GM23248 (cell line): Measurements from ENCODE around the gene VWA8. TPM values are rescaled to one million over a fixed set of nuclear protein-coding genes. Genes with fewer than 3 reads are reported as not detected.
"Not testable (repeated sequence)": the region's sequence is repeated elsewhere in the genome, so short reads cannot be mapped to it uniquely, and the experiment has no call there.

Source experiments
- DNase-seq: peaks from one replicate; pipeline ENCODE4 v3.0.0-alpha.2; 2015
- H2AFZ ChIP-seq: fragments of 200-600 bp; sonication (generic); 2 replicates; pipeline ENCODE4 v1.6.1; 2016; ENCODE audit warnings: antibody characterized with exemption
- H3F3A ChIP-seq: fragments of 200-600 bp; sonication (generic); 2 replicates; pipeline ENCODE4 v1.6.1; 2016; ENCODE audit warnings: mild to moderate bottlenecking, antibody characterized with exemption, mixed run types; ENCODE audit not compliant: insufficient read depth
- H3K27ac ChIP-seq: fragments of 200-600 bp; sonication (generic); 2 replicates; pipeline ENCODE4 v1.5.1; 2016; ENCODE audit warnings: mild to moderate bottlenecking
- H3K27me3 ChIP-seq: fragments of 200-600 bp; sonication (generic); replicated peaks from 2 replicates; pipeline ENCODE4 v1.6.1; 2016; ENCODE audit warnings: mild to moderate bottlenecking; ENCODE audit not compliant: insufficient read depth
- H3K36me3 ChIP-seq: fragments of 200-600 bp; sonication (generic); 2 replicates; pipeline ENCODE4 v1.6.1; 2016; ENCODE audit warnings: low read depth, mild to moderate bottlenecking
- H3K4me1 ChIP-seq: fragments of 200-600 bp; sonication (generic); 2 replicates; pipeline ENCODE4 v1.6.1; 2016; ENCODE audit warnings: mild to moderate bottlenecking; ENCODE audit not compliant: insufficient read depth
- H3K4me2 ChIP-seq: fragments of 200-600 bp; sonication (generic); one replicate; pipeline ENCODE4 v1.6.1; 2016; ENCODE audit warnings: mild to moderate bottlenecking; ENCODE audit not compliant: unreplicated experiment
- H3K4me3 ChIP-seq: fragments of 200-600 bp; sonication (generic); 2 replicates; pipeline ENCODE4 v1.5.1; 2016; ENCODE audit warnings: mild to moderate bottlenecking
- H3K79me2 ChIP-seq: fragments of 200-600 bp; sonication (generic); 2 replicates; pipeline ENCODE4 v1.6.1; 2016; ENCODE audit warnings: mild to moderate bottlenecking; ENCODE audit not compliant: insufficient read depth
- H3K9ac ChIP-seq: fragments of 200-600 bp; sonication (generic); 2 replicates; pipeline ENCODE4 v1.6.1; 2016; ENCODE audit warnings: mild to moderate bottlenecking
- H3K9me2 ChIP-seq: fragments of 200-600 bp; sonication (generic); 2 replicates; pipeline ENCODE4 v1.6.1; 2016; ENCODE audit warnings: mixed run types, mild to moderate bottlenecking, moderate library complexity; ENCODE audit not compliant: insufficient read depth
- H3K9me3 ChIP-seq: fragments of 200-600 bp; sonication (generic); one replicate; pipeline ENCODE4 v1.6.1; 2017; ENCODE audit warnings: low read depth
- H4K20me1 ChIP-seq: fragments of 200-600 bp; sonication (generic); 2 replicates; pipeline ENCODE4 v1.6.0; 2016; ENCODE audit not compliant: insufficient read depth
- EZH2 ChIP-seq: fragments of 200-600 bp; sonication (generic); IDR thresholded peaks from 2 replicates; pipeline ENCODE4 v1.6.1; 2018; ENCODE audit warnings: antibody characterized with exemption, mild to moderate bottlenecking; ENCODE audit not compliant: insufficient read depth, poor library complexity, severe bottlenecking
- EZH2phosphoT487 ChIP-seq: fragments of 200-600 bp; sonication (generic); IDR thresholded peaks from 2 replicates; pipeline ENCODE4 v1.6.1; 2018; ENCODE audit warnings: antibody characterized with exemption, moderate library complexity, mild to moderate bottlenecking, low read depth; ENCODE audit not compliant: insufficient read depth
- WGBS, 2 experiments: methylation state at CpG; one replicate each; pipeline ENCODE4 v1.1.6; 2015 to 2017; ENCODE audit warnings: low lambda C conversion rate in 2 of 2, low coverage in 1 of 2; ENCODE audit errors: missing lambda C conversion rate in 2 of 2; 5-methylcytosine and 5-hydroxymethylcytosine counted together
- in situ Hi-C: fragments of 300-500 bp; cut with MboI; formaldehyde crosslinking; loops from 2 replicates; pipeline ENCODE4 v1.15.0; 2020
- polyA plus RNA-seq: library from polyadenylated mRNA; unstranded; fragments of >200 nt; fragmentation: Nextera tagmentation; extraction: Ambion mirVana; gene quantifications from 2 replicates; pipeline ENCODE4 v1.2.1, GENCODE V29; 2016
- total RNA-seq: library from RNA; depleted of rRNA; stranded (reverse); fragments of >200 nt; shearing (Covaris generic); gene quantifications from 2 replicates; pipeline ENCODE4 v1.2.3, GENCODE V29; 2014

The VWA8 gene
- total and polyA plus RNA-seq, 2 experiments from 2014 or later: 3.9 to 10.1 TPM

GRCh38 chr13:41639955-41640780, 320.7 kb downstream of the VWA8 start:
- TF ChIP-seq EZH2: no peak
- TF ChIP-seq EZH2phosphoT487: no peak
- peak; percentile 13 for DNase-seq
- H3K27me3 ChIP-seq: no peaks in the 10 kb centered on the region
- H3K79me2 ChIP-seq: no peaks in the 10 kb centered on the region
- no peaks in the 10 kb centered on the region for H3K36me3 ChIP-seq
- in situ Hi-C loops: no loop called here
- H3K27ac ChIP-seq: no peak overlapping the region
- peaks cover 16% of the 10 kb centered on the region for H3K4me1 ChIP-seq
- peaks cover 7% of the 10 kb centered on the region; the same call in 1 of the 2 replicates for H3F3A ChIP-seq
- H3K4me3 ChIP-seq: no peak overlapping the region
- no peak overlapping the region for H3K4me2 ChIP-seq
- H3K9me3 ChIP-seq: no peaks in the 10 kb centered on the region
- 65 to 73% methylated on average over 4 of the region's 4 CpGs for WGBS, 2 experiments
- no peak overlapping the region for H3K9ac ChIP-seq
- no peak overlapping the region for H2AFZ ChIP-seq
- H4K20me1 ChIP-seq: no peaks in the 10 kb centered on the region
- no peaks in the 10 kb centered on the region for H3K9me2 ChIP-seq

GRCh38 chr13:41639237-41639904, 321.5 kb downstream of the VWA8 start:
- H3K4me2 ChIP-seq: no peak overlapping the region
- WGBS, 2 experiments: 96 to 99% methylated on average over 7 of the region's 7 CpGs
- H3F3A ChIP-seq: no peaks in the 10 kb centered on the region
- no peak overlapping the region for H2AFZ ChIP-seq
- H3K36me3 ChIP-seq: no peaks in the 10 kb centered on the region
- H4K20me1 ChIP-seq: no peaks in the 10 kb centered on the region
- TF ChIP-seq EZH2phosphoT487 (no peak), EZH2 (no peak)
- no peak overlapping the region for H3K9ac ChIP-seq
- no peak overlapping the region for H3K4me3 ChIP-seq
- H3K9me2 ChIP-seq: no peaks in the 10 kb centered on the region
- DNase-seq: no peak
- no peaks in the 10 kb centered on the region for H3K27me3 ChIP-seq
- no peaks in the 10 kb centered on the region for H3K9me3 ChIP-seq
- H3K79me2 ChIP-seq: no peaks in the 10 kb centered on the region
- in situ Hi-C loops: no loop called here
- H3K27ac ChIP-seq: no peak overlapping the region
- H3K4me1 ChIP-seq: peaks cover 8% of the 10 kb centered on the region

DNA sequence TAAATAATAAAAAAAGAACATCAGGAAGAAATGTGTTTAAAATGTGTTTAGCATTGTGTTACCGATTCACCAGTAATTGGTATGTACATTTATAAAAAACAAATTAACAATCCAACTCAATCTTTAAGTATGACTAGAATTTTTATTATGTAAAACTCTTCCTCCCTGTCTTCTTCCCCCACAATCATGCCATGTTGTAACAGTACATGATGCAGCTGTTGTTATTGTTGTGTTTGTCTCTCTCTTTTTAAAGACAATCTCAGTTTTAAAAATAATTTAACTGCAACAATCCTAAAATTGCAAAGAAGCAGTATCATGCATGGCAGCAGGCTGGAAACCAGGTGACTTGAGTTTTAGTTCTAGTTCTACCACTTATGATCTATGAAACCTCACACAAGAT, 323.3 kb downstream of the VWA8 start:
- H3K4me1 ChIP-seq: peaks cover 6% of the 10 kb centered on the region; the same call in 1 of the 2 replicates
- no peaks in the 10 kb centered on the region for H3K9me2 ChIP-seq
- H3K79me2 ChIP-seq: no peaks in the 10 kb centered on the region
- no peak for DNase-seq
- WGBS, 2 experiments: 70 to 76% methylated on average over 1 of the region's 1 CpG
- H2AFZ ChIP-seq: no peak overlapping the region
- no peaks in the 10 kb centered on the region for H3F3A ChIP-seq
- no peak overlapping the region for H3K4me2 ChIP-seq
- H3K9ac ChIP-seq: no peak overlapping the region
- H3K27ac ChIP-seq: no peak overlapping the region
- TF ChIP-seq EZH2phosphoT487 (no peak), EZH2 (no peak)
- no peak overlapping the region for H3K4me3 ChIP-seq
- no peaks in the 10 kb centered on the region for H4K20me1 ChIP-seq
- no peaks in the 10 kb centered on the region for H3K36me3 ChIP-seq
- H3K9me3 ChIP-seq: no peaks in the 10 kb centered on the region
- H3K27me3 ChIP-seq: no peaks in the 10 kb centered on the region
- in situ Hi-C loops: no loop called here

- H3K36me3 ChIP-seq, H3K4me3 ChIP-seq, H4K20me1 ChIP-seq, DNase-seq, in situ Hi-C loops, H2AFZ ChIP-seq, H3F3A ChIP-seq, H3K4me1 ChIP-seq, H3K79me2 ChIP-seq, H3K9me3 ChIP-seq, H3K4me2 ChIP-seq, H3K9me2 ChIP-seq, H3K27me3 ChIP-seq, H3K9ac ChIP-seq, H3K27ac ChIP-seq: not testable (repeated sequence)
- 94 to 100% methylated on average over 2 to 4 of the region's 5 CpGs for WGBS, 2 experiments
Observed at GRCh38 chr13:41637032-41637431, 323.9 kb downstream of the VWA8 start.

- H3K4me2 ChIP-seq, H3K36me3 ChIP-seq, H2AFZ ChIP-seq, H4K20me1 ChIP-seq, H3K9me3 ChIP-seq, in situ Hi-C loops, H3K9me2 ChIP-seq, DNase-seq, H3K27me3 ChIP-seq, H3K27ac ChIP-seq, H3F3A ChIP-seq, H3K79me2 ChIP-seq, H3K4me3 ChIP-seq, H3K9ac ChIP-seq: not testable (repeated sequence)
- H3K4me1 ChIP-seq: peaks cover 11% of the 10 kb centered on the region
Observed at GRCh38 chr13:41636590-41636989, 324.3 kb downstream of the VWA8 start.
